B cell (primary cell): Measurements from ENCODE around the gene KCNJ5. TPM values are rescaled to one million over a fixed set of nuclear protein-coding genes. Genes with fewer than 3 reads are reported as not detected.

Experiments used
- ATAC-seq: fragments of 200-7000 bp; cut with Tn5 transposase; one replicate; pipeline ENCODE4 v1.10.0; 2021; ENCODE audit warnings: low read depth, mild to moderate bottlenecking, moderate number of reproducible peaks, moderate library complexity
- CTCF ChIA-PET: fragments of 350-600 bp; sonication (Branson Sonifier 250); formaldehyde crosslinking; loops from one replicate; lab custom pipeline; 2021; ENCODE audit warnings: antibody characterized with exemption, inconsistent platforms; lab: Charles Lee
- POLR2A ChIA-PET: fragments of 350-600 bp; sonication (Branson Sonifier 250); formaldehyde crosslinking; loops from one replicate; lab custom pipeline; 2021; ENCODE audit warnings: antibody characterized with exemption; lab: Charles Lee
- DNase-seq: peaks from one replicate; pipeline ENCODE4 v3.0.0; 2013
- H2AFZ ChIP-seq: 2 replicates; pipeline ENCODE4 v1.6.1; 2012; ENCODE audit warnings: mild to moderate bottlenecking, low read depth, low read length; ENCODE audit not compliant: insufficient read depth, poor library complexity, severe bottlenecking
- H3K27ac ChIP-seq, 2 donors: 1 replicate in 1 of 2; 2 replicates in 1 of 2; pipeline ENCODE4 v1.5.1; 2012 to 2013; ENCODE audit warnings: low read length in 2 of 2, mild to moderate bottlenecking in 2 of 2, moderate library complexity in 1 of 2
- H3K27me3 ChIP-seq, 4 experiments: fragments of 200-600 bp in 1 of 4; sonication (generic) in 1 of 4; replicated peaks in 1 of 4; 1 replicate in 2 of 4; 2 replicates in 2 of 4; pipeline versions ENCODE4 v1.6.1 to v1.7.0; 2013 to 2016; ENCODE audit warnings: low read length in 3 of 4, mild to moderate bottlenecking in 2 of 4, mixed read lengths in 1 of 4, moderate library complexity in 1 of 4; ENCODE audit not compliant: insufficient read depth in 4 of 4, control insufficient read depth in 3 of 4; ENCODE audit errors: control extremely low read depth in 1 of 4
- H3K36me3 ChIP-seq, 2 experiments: replicated peaks in 1 of 2; 1 replicate in 1 of 2; 2 replicates in 1 of 2; pipeline versions ENCODE4 v1.6.1 to v1.7.1; 2013; ENCODE audit warnings: low read length in 1 of 2; ENCODE audit not compliant: insufficient read depth in 2 of 2, control insufficient read depth in 1 of 2; ENCODE audit errors: control extremely low read depth in 1 of 2, extremely low read depth in 1 of 2
- H3K4me1 ChIP-seq, 2 donors: fragments of 200-600 bp in 1 of 2; sonication (generic) in 1 of 2; 1 replicate in 1 of 2; 2 replicates in 1 of 2; pipeline versions ENCODE4 v1.5.1 to v1.6.1; 2013 to 2017; ENCODE audit warnings: low read length in 2 of 2; ENCODE audit not compliant: control insufficient read depth in 2 of 2, insufficient read depth in 2 of 2
- H3K4me2 ChIP-seq: replicated peaks from 2 replicates; pipeline ENCODE3; 2012; ENCODE audit warnings: mild to moderate bottlenecking, low read depth, low read length; ENCODE audit not compliant: poor library complexity, severe bottlenecking
- H3K4me3 ChIP-seq, 5 experiments: fragments of 200-600 bp in 1 of 5; sonication (generic) in 1 of 5; 1 replicate in 3 of 5; 2 replicates in 2 of 5; pipeline versions ENCODE4 v1.5.1 to v1.7.0; 2011 to 2016; ENCODE audit warnings: low read length in 4 of 5, mild to moderate bottlenecking in 4 of 5, low read depth in 2 of 5, control low read depth in 1 of 5, moderate library complexity in 1 of 5; ENCODE audit not compliant: insufficient read depth in 1 of 5; ENCODE audit errors: control extremely low read depth in 1 of 5, extremely low read depth in 1 of 5
- H3K79me2 ChIP-seq: fragments of 200-600 bp; sonication (generic); one replicate; pipeline ENCODE4 v1.6.0; 2016; ENCODE audit warnings: low read length; ENCODE audit not compliant: control insufficient read depth, insufficient read depth
- H3K9ac ChIP-seq: fragments of 200-600 bp; sonication (generic); 2 replicates; pipeline ENCODE4 v1.6.1; 2017; ENCODE audit warnings: mild to moderate bottlenecking, low read length, moderate library complexity
- H3K9me3 ChIP-seq, 3 donors: one replicate each; pipeline versions ENCODE4 v1.6.1 to v1.7.1; 2013; ENCODE audit warnings: low read length in 2 of 3; ENCODE audit not compliant: control insufficient read depth in 2 of 3, insufficient read depth in 1 of 3; ENCODE audit errors: control extremely low read depth in 1 of 3
- H4K20me1 ChIP-seq: 2 replicates; pipeline ENCODE4 v1.6.0; 2012; ENCODE audit warnings: mild to moderate bottlenecking, low read length; ENCODE audit not compliant: insufficient read depth, control insufficient read depth, poor library complexity, severe bottlenecking
- H3K27ac Mint-ChIP-seq: one replicate; pipeline ENCODE4 v1.8.0; 2021; ENCODE audit warnings: mixed read lengths
- H3K27me3 Mint-ChIP-seq: one replicate; pipeline ENCODE4 v1.8.0; 2021; ENCODE audit warnings: mixed read lengths
- H3K4me1 Mint-ChIP-seq: one replicate; pipeline ENCODE4 v1.8.0; 2021; ENCODE audit warnings: mixed read lengths
- H3K4me3 Mint-ChIP-seq: one replicate; pipeline ENCODE4 v1.8.0; 2021; ENCODE audit warnings: mixed read lengths
- H3K9me3 Mint-ChIP-seq: one replicate; pipeline ENCODE4 v1.8.0; 2022; ENCODE audit warnings: mixed read lengths; ENCODE audit not compliant: insufficient read depth
- EZH2 ChIP-seq: IDR thresholded peaks from 2 replicates; pipeline ENCODE4 v1.6.1; 2012; ENCODE audit warnings: borderline replicate concordance, low read depth, mild to moderate bottlenecking, moderate library complexity, low read length; ENCODE audit not compliant: insufficient read depth, poor library complexity, severe bottlenecking
- WGBS: methylation state at CpG from one replicate; pipeline ENCODE4 v1.1.5; 2013; ENCODE audit warnings: missing lambda C conversion rate; ENCODE audit not compliant: insufficient coverage; 5-methylcytosine and 5-hydroxymethylcytosine counted together
- intact Hi-C: fragments of 100-400 bp; cut with micrococcal nuclease; formaldehyde crosslinking; loops from one replicate; pipeline ENCODE4 v1.10.0; 2022
- polyA plus RNA-seq: library from polyadenylated mRNA; depleted of rRNA; stranded (reverse); fragments of >200 nt; gene quantifications from 2 replicates; pipeline ENCODE4 v1.2.3, GENCODE V29; 2012
- total RNA-seq, 2 donors: library from RNA; stranded (reverse); fragments of 120-200 nt in 1 of 2; gene quantifications; 1 replicate in 1 of 2; 2 replicates in 1 of 2; pipeline versions ENCODE4 v1.2.3 to v1.2.4, GENCODE V29; 2013 to 2022
- TF ChIP-seq, protein P1 (sequence below): fragments of 200-600 bp; IDR thresholded peaks from one replicate; pipeline ENCODE4 v1.8.0; 2022; ENCODE audit warnings: antibody characterized with exemption, mild to moderate bottlenecking

Gene KCNJ5
- total and polyA plus RNA-seq, 2 donors (not counting 1 experiment from before 2014, with no cell fraction given) = 0.01 TPM; not detected in 1

- Mint-ChIP-seq H3K27ac (no peak overlapping the region), H3K9me3 (no peaks in the 10 kb centered on the region), H3K27me3 (no peaks in the 10 kb centered on the region), H3K4me3 (no peak overlapping the region), H3K4me1 (peaks cover 29% of the 10 kb centered on the region)
- Histone ChIP-seq H3K4me3 (no peak overlapping the region), H3K9me3 (peaks cover 0 to 5% (median 0%) of the 10 kb centered on the region in 3 donors), H3K36me3 (no peaks in the 10 kb centered on the region), H3K4me1 (peaks cover 15 to 21% of the 10 kb centered on the region in 2 donors), H3K9ac (no peak overlapping the region), H3K4me2 (no peak overlapping the region), H3K27ac (no peak overlapping the region), H3K27me3 (no peaks in the 10 kb centered on the region), H3K79me2 (no peaks in the 10 kb centered on the region), H4K20me1 (no peaks in the 10 kb centered on the region), H2AFZ (no peak overlapping the region)
- no peak for TF ChIP-seq EZH2
- TF ChIP-seq, protein P1, sequence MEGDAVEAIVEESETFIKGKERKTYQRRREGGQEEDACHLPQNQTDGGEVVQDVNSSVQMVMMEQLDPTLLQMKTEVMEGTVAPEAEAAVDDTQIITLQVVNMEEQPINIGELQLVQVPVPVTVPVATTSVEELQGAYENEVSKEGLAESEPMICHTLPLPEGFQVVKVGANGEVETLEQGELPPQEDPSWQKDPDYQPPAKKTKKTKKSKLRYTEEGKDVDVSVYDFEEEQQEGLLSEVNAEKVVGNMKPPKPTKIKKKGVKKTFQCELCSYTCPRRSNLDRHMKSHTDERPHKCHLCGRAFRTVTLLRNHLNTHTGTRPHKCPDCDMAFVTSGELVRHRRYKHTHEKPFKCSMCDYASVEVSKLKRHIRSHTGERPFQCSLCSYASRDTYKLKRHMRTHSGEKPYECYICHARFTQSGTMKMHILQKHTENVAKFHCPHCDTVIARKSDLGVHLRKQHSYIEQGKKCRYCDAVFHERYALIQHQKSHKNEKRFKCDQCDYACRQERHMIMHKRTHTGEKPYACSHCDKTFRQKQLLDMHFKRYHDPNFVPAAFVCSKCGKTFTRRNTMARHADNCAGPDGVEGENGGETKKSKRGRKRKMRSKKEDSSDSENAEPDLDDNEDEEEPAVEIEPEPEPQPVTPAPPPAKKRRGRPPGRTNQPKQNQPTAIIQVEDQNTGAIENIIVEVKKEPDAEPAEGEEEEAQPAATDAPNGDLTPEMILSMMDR = no peak
- DNase-seq (no peak), ATAC-seq (no peak)
- ChIA-PET POLR2A (no interaction called here), CTCF (interaction anchor here (1.0 to 26.5 kb wide), 8 partner anchors 8 to 696 kb away, joined by 3 to 417 read pairs (median 11); no protein-coding TSS in a partner anchor)
- intact Hi-C loops = no loop called here
- WGBS = 99% methylated on average over 6 of the region's 6 CpGs
Observed at GRCh38 chr11:128856241-128856640, 34.9 kb upstream of the KCNJ5 start.

DNA sequence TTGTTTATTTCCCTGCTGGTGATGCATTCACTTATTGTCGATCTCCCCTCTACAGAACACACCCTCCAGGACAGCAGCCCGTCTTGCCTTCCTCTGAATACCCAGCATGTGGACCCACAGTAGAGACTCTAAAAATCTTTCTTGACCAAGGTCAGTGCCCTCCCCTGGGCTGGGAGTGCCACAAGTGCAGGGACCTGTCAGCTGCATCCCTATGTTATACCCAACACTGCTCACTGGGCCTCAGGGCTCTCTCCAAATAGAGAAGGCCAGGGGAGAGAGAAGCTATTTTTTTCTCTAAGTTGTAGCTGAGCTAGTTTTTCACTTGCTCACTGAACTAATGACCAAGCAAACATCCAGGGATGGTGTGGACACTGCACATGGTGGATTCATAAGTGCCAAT lies 33.8 kb upstream of the KCNJ5 start:
- intact Hi-C loops = no loop called here
- 100% methylated on average over 2 of the region's 2 CpGs for WGBS
- Histone ChIP-seq H2AFZ (no peak overlapping the region), H3K79me2 (no peaks in the 10 kb centered on the region), H3K36me3 (no peaks in the 10 kb centered on the region), H3K4me1 (peaks cover 15 to 21% of the 10 kb centered on the region in 2 donors), H3K4me3 (no peak overlapping the region), H3K27me3 (no peaks in the 10 kb centered on the region), H4K20me1 (no peaks in the 10 kb centered on the region), H3K4me2 (no peak overlapping the region), H3K9ac (no peak overlapping the region), H3K9me3 (peaks cover 0 to 5% (median 0%) of the 10 kb centered on the region in 3 donors), H3K27ac (no peak overlapping the region)
- H3K9me3 Mint-ChIP-seq = no peaks in the 10 kb centered on the region
- no peaks in the 10 kb centered on the region for H3K27me3 Mint-ChIP-seq
- POLR2A ChIA-PET = no interaction called here
- no peak for TF ChIP-seq EZH2
- TF ChIP-seq, protein P1 = no peak
- CTCF ChIA-PET = interaction anchor here (0.8 to 26.5 kb wide), 10 partner anchors 9 to 700 kb away, joined by 3 to 417 read pairs (median 11); no protein-coding TSS in a partner anchor
- no peak overlapping the region for H3K27ac Mint-ChIP-seq
- ATAC-seq = no peak
- peaks cover 29% of the 10 kb centered on the region for H3K4me1 Mint-ChIP-seq
- no peak overlapping the region for H3K4me3 Mint-ChIP-seq
- DNase-seq = no peak
